GM12875 (cell line): ENCODE results near the gene SYT8.

Source experiments
- H3K4me3 ChIP-seq: one replicate; pipeline ENCODE4 v1.5.1; 2011; ENCODE audit warnings: low read depth, low read length, control low read depth
- CTCF ChIP-seq: IDR thresholded peaks from 2 replicates; pipeline ENCODE4 v1.5.1; 2011; ENCODE audit warnings: low read depth, mild to moderate bottlenecking, control low read depth, inconsistent platforms, low read length, moderate library complexity, borderline replicate concordance; ENCODE audit not compliant: insufficient read depth

SYT8 gene

GRCh38 chr11:1819074-1819473, 15.7 kb upstream of the SYT8 start:
- no peak for TF ChIP-seq CTCF
- H3K4me3 ChIP-seq, result no peak overlapping the region

GRCh38 chr11:1820463-1821325, 14.1 kb upstream of the SYT8 start:
- no peak for TF ChIP-seq CTCF
- H3K4me3 ChIP-seq, result no peak overlapping the region

GRCh38 chr11:1821562-1821961, 13.2 kb upstream of the SYT8 start:
- no peak overlapping the region for H3K4me3 ChIP-seq

DNA sequence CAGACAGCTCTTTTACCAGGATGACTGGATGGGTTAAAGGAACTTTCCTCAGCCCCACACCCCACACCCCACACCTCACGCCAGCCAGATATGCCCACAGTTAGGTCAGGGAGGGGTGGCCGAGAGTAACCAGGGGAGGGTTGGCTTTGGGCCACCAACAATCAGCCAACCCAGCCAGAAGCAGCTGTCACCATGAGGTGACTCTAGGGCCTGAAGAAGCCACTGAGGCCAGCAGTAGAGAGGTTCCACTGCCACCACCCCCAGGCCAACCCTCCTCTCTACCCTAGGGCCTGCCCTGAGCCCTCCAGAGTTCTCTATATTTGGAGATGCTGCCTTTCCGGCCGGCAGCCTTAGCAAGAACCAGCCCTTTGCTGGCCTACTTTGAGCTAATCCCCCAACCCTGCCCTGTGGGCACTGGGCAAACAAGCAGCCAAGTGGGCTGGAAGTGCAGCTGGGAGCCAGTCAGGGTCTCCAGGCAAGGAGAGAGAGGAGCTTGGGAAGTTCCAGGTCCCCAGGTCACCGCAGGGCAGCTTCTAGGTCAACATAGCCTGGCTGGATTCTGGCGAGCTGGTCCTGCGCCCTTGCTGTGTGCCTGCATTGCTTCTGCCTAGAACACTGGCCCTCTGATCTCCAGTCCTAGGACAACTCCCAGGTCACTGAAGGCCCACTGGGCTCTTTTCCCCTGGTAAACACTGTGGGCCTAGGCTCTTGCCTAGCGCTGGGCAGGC, 12.0 kb upstream of the SYT8 start:
- TF ChIP-seq CTCF, result no peak
- no peak overlapping the region for H3K4me3 ChIP-seq

More at GRCh38 chr11:1821562-1821961, 13.2 kb upstream of the SYT8 start:
- TF ChIP-seq CTCF, result no peak

DNA sequence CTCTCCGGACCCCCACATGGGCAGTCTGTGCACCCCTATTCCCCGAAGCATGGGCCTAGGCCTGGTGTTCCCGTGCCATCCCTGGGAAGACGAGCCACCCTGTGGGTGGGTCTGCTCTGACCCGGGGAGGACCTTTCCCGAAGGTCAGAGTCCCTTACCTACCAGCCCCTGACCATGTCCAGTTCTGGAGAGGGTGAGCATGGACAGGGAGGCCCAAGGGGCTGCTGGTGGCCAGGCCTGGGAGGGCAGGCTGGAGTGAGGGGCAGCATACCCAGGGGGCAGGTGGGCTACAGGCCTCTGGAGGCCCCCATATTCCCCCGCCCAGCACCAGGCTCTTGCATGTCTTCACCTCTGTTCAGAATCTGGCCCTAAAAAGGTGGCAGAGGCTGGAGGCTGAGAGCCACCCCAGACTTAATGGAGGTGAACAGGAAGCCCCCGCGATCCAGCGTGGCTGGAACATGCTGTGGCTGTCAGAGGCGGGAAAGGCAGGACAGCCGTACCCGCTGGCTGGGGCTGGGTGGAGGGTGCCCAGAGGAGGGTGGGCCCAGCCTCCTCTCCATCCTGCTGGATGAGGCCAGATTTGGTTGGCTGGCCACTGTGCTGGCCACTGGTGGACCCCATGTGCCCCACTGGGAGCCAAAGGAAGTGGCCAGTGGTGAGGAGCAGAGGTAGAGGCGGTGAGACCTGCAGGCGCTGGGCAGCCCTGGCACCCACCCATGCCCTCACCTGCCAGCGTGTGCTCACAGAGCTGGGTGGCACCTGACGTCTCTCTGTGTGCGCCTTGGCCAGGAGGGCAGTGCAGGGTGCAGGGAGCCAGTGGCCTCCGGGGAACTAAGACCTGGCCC, 11.2 kb upstream of the SYT8 start:
- TF ChIP-seq CTCF, result no peak
- no peak overlapping the region for H3K4me3 ChIP-seq

DNA sequence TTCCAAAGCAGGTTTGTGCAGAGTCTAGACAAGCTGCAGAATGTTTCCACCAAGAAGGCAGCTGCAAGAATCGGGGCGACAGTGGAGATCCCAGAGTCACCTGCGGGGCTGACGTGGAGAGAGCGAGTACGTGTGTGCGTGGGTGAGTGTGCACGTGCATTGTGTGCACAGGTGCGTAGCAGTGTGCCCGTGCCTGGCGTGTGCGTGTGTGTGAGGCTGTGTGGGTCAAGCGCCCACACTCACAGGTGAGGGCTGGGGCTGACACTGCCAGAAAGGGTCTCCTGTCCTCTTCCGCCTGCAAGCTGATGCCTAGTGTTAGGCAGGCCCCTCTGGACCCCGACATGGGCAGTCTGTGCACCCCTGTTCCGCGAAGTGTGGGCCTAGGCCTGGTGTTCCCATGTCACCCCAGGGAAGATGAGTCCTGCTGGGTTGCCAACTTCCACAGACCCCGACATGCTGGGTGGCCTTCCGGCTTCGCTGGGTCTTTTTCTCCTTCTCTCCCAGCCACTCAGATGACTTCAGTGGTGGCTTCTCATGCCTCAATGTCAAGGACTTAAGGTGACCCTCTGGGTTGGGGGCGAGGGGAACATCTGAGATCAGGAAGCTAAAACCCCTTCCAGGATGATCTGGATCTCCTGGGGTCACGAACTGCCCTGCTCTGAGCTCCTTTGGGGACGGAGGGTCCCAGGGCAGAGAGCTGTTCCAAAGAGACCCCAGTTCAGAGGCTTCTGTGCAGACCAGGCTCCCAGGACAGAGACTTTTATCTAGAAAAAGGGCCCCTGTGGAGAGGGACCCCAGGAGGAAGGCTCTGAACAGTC, 10.4 kb upstream of the SYT8 start:
- H3K4me3 ChIP-seq, result no peak overlapping the region
- no peak for TF ChIP-seq CTCF
